K562 (cell line): ENCODE measurements around the gene MAP2K3. TPM values are rescaled to one million over a fixed set of nuclear protein-coding genes. Genes with fewer than 3 reads are reported as not detected.

Experiments used
- ATAC-seq: fragments of 200-7000 bp; cut with Tn5 transposase; 3 replicates; pipeline ENCODE4 v1.9.1; 2020; ENCODE audit warnings: moderate library complexity
- BruUV-seq: library from RNA; stranded (reverse); fragments of 400-500 nt; replicated peaks from 2 replicates; lab custom pipeline; 2021; lab: Mats Ljungman, UMichigan
- CTCF ChIA-PET: fragments of 300-600 bp; formaldehyde crosslinking; extraction: SDS; loops from one replicate; lab custom pipeline; 2021; ENCODE audit warnings: low intra/inter-chr PET ratio; lab: Yijun Ruan, JAX
- POLR2A ChIA-PET: fragments of 300-600, 350-650 bp; sonication (Branson Sonifier 250); formaldehyde crosslinking; extraction: SDS; loops from one replicate; lab custom pipeline; 2021; ENCODE audit warnings: antibody characterized with exemption, inconsistent platforms; lab: Yijun Ruan, JAX
- DNase-seq, 4 experiments: peaks; one replicate each; pipeline versions ENCODE4 v3.0.0 to v3.0.0-alpha.2; 2011 to 2018; ENCODE audit warnings: low spot score in 3 of 4, mixed read lengths in 3 of 4; ENCODE audit errors: extremely low read depth in 1 of 4
- FAIRE-seq: peaks from 2 replicates; lab custom pipeline; 2011; peaks lifted over from hg19 to GRCh38; lab: Jason Lieb, UNC
- H2AFZ ChIP-seq: 2 replicates; pipeline ENCODE4 v1.6.0; 2011; ENCODE audit warnings: low read depth, low read length, control low read depth, inconsistent platforms
- H3K27ac ChIP-seq: fragments of 200-600 bp; 3 replicates; pipeline ENCODE4 v1.8.0; 2011; ENCODE audit warnings: low read depth, mild to moderate bottlenecking, control low read depth, inconsistent platforms, low read length, moderate library complexity, mixed read lengths; ENCODE audit errors: extremely low read depth
- H3K27me3 ChIP-seq, 2 experiments: fragments of 300-600 bp in 1 of 2; 2 replicates in 1 of 2; 3 replicates in 1 of 2; pipeline versions ENCODE4 v1.6.0 to v1.8.0; 2011; ENCODE audit warnings: inconsistent platforms in 2 of 2, low read length in 2 of 2, mild to moderate bottlenecking in 1 of 2, mixed read lengths in 1 of 2, moderate library complexity in 1 of 2; ENCODE audit not compliant: control insufficient read depth in 2 of 2, insufficient read depth in 2 of 2
- H3K36me3 ChIP-seq: fragments of 300-600 bp; 3 replicates; pipeline ENCODE4 v1.8.0; 2011; ENCODE audit warnings: mild to moderate bottlenecking, low read length, inconsistent platforms; ENCODE audit not compliant: control insufficient read depth, insufficient read depth
- H3K4me1 ChIP-seq, 2 experiments: fragments of 200-600 bp in 1 of 2; replicated peaks in 1 of 2; 2 replicates in 1 of 2; 3 replicates in 1 of 2; pipeline versions ENCODE4 v1.5.1 to v1.8.0; 2011; ENCODE audit warnings: inconsistent platforms in 2 of 2, low read length in 2 of 2, mild to moderate bottlenecking in 1 of 2, mixed read lengths in 1 of 2, moderate library complexity in 1 of 2; ENCODE audit not compliant: control insufficient read depth in 2 of 2, insufficient read depth in 2 of 2
- H3K4me2 ChIP-seq: 2 replicates; pipeline ENCODE4 v1.6.1; 2011; ENCODE audit warnings: low read length, control low read depth, inconsistent platforms, mixed read lengths; ENCODE audit not compliant: insufficient read depth
- H3K4me3 ChIP-seq: fragments of 200-600 bp; sonication (generic), shearing (Covaris generic); 2 replicates; pipeline ENCODE4 v1.5.1; 2016; ENCODE audit warnings: control low read depth, inconsistent platforms
- H3K79me2 ChIP-seq: fragments of 200-600 bp; 3 replicates; pipeline ENCODE4 v1.8.0; 2011; ENCODE audit warnings: low read length, inconsistent platforms; ENCODE audit not compliant: control insufficient read depth, insufficient read depth
- H3K9ac ChIP-seq, 2 experiments: 2 replicates each; pipeline versions ENCODE4 v1.6.0 to v1.6.1; 2011; ENCODE audit warnings: low read depth in 2 of 2, low read length in 2 of 2, control low read depth in 1 of 2, inconsistent platforms in 1 of 2, mild to moderate bottlenecking in 1 of 2, mixed read lengths in 1 of 2; ENCODE audit not compliant: insufficient read depth in 1 of 2
- H3K9me1 ChIP-seq: one replicate; pipeline ENCODE4 v1.6.0; 2011; ENCODE audit warnings: inconsistent platforms, mild to moderate bottlenecking, low read length, moderate library complexity; ENCODE audit not compliant: control insufficient read depth, insufficient read depth
- H3K9me3 ChIP-seq: replicated peaks from 2 replicates; pipeline ENCODE4 v1.5.1; 2011; ENCODE audit warnings: low read depth, low read length, inconsistent platforms; ENCODE audit not compliant: control insufficient read depth, insufficient read depth
- H4K20me1 ChIP-seq: replicated peaks from 2 replicates; pipeline ENCODE4 v1.6.1; 2011; ENCODE audit warnings: low read length, inconsistent platforms, mixed read lengths; ENCODE audit not compliant: control insufficient read depth, insufficient read depth
- CREB5 ChIP-seq: fragments of 250-450 bp; sonication (Bioruptor Pico); IDR thresholded peaks from 2 replicates; pipeline ENCODE4 v1.5.0; 2020; ENCODE audit warnings: mild to moderate bottlenecking
- HLTF ChIP-seq: fragments of 450-650 bp; IDR thresholded peaks from 2 replicates; pipeline ENCODE4 v1.6.1; 2016
- KLF1 ChIP-seq: fragments of 450-650 bp; IDR thresholded peaks from 2 replicates; pipeline ENCODE4 v1.6.1; 2016; ENCODE audit warnings: missing genetic modification characterization, missing compliant biosample characterization
- MEF2D ChIP-seq: conservative IDR thresholded peaks from 2 replicates; pipeline ENCODE4 v1.6.1; 2016; ENCODE audit warnings: low read depth, missing genetic modification characterization, missing compliant biosample characterization
- RBM39 ChIP-seq: fragments of 200-400 bp; formaldehyde crosslinking; optimal IDR thresholded peaks from 2 replicates; pipeline ENCODE3; 2018; ENCODE audit warnings: low read depth, low read length
- ZNF655 ChIP-seq: fragments of 250-450 bp; sonication (Bioruptor Pico); IDR thresholded peaks from 2 replicates; pipeline ENCODE4 v1.5.0; 2021
- ZNF785 ChIP-seq: fragments of 250-450 bp; sonication (Bioruptor Pico); IDR thresholded peaks from 2 replicates; pipeline ENCODE4 v1.4.0; 2020; ENCODE audit warnings: mild to moderate bottlenecking
- WGBS: fragments of 100-300 bp; shearing (Covaris generic); methylation state at CpG from one replicate; pipeline ENCODE4 v1.1.6; 2016; ENCODE audit warnings: low coverage, mixed read lengths; ENCODE audit not compliant: insufficient coverage; ENCODE audit errors: missing lambda C conversion rate; 5-methylcytosine and 5-hydroxymethylcytosine counted together
- in situ Hi-C: fragments of 300-500 bp; cut with MboI; formaldehyde crosslinking; loops from 4 replicates; pipeline ENCODE4 v1.15.0; 2018; ENCODE audit warnings: inconsistent platforms, mixed read lengths
- intact Hi-C: fragments of 100-400 bp; cut with micrococcal nuclease; formaldehyde crosslinking; loops from 2 replicates; pipeline ENCODE4 v1.14.2; 2022
- polyA plus RNA-seq, 8 experiments: library from polyadenylated mRNA; depleted of rRNA in 4 of 8; stranded (reverse) in 5 of 8; unstranded in 3 of 8; fragments of >200 nt; fragmentation: Nextera tagmentation in 2 of 8; fragmentation: Illumina TruSeq in 1 of 8; extraction: Ambion mirVana in 2 of 8; extraction: Trizol in 1 of 8; gene quantifications; 2 replicates each; pipeline versions ENCODE4 v1.2.1 to v1.2.3, GENCODE V29; 2011 to 2014; ENCODE audit warnings: inconsistent platforms in 1 of 8, missing spikeins in 1 of 8
- total RNA-seq, 7 experiments: library from RNA; depleted of rRNA in 6 of 7; stranded (reverse); fragments of >200 nt in 6 of 7; fragmentation: Illumina TruSeq in 2 of 7; extraction: Trizol in 2 of 7; gene quantifications; 2 replicates each; pipeline versions ENCODE4 v1.2.1 to v1.2.3, GENCODE V29; 2011 to 2021; ENCODE audit warnings: low replicate concordance in 1 of 7
- TF ChIP-seq, protein P1 (sequence below): sonication (generic); formaldehyde crosslinking; IDR thresholded peaks from 2 replicates; pipeline ENCODE4 v1.8.0; 2022; ENCODE audit warnings: mild to moderate bottlenecking, missing genetic modification reagents, borderline replicate concordance
- TF ChIP-seq, protein P2 (sequence below): fragments of 200-400 bp; formaldehyde crosslinking; IDR thresholded peaks from 2 replicates; pipeline ENCODE4 v1.6.1; 2017; ENCODE audit warnings: mild to moderate bottlenecking, low read depth, low read length, moderate library complexity

MAP2K3 gene
- total and polyA plus RNA-seq, 9 of the 15 experiments (the other 6 are each of a cell fraction or from before 2014, with no cell fraction given) = 0.18 to 14.8 (median 3.5) TPM

- BruUV-seq = no TSS peak
- TF ChIP-seq ZNF655 (CRISPR knock-in tag) (no peak), CREB5 (CRISPR knock-in tag) (no peak), HLTF (no peak), RBM39 (no peak), KLF1 (no peak), ZNF785 (no peak), MEF2D (tag) (no peak)
- TF ChIP-seq, protein P1, sequence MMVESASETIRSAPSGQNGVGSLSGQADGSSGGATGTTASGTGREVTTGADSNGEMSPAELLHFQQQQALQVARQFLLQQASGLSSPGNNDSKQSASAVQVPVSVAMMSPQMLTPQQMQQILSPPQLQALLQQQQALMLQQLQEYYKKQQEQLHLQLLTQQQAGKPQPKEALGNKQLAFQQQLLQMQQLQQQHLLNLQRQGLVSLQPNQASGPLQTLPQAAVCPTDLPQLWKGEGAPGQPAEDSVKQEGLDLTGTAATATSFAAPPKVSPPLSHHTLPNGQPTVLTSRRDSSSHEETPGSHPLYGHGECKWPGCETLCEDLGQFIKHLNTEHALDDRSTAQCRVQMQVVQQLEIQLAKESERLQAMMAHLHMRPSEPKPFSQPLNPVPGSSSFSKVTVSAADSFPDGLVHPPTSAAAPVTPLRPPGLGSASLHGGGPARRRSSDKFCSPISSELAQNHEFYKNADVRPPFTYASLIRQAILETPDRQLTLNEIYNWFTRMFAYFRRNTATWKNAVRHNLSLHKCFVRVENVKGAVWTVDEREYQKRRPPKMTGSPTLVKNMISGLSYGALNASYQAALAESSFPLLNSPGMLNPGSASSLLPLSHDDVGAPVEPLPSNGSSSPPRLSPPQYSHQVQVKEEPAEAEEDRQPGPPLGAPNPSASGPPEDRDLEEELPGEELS = no peak
- TF ChIP-seq, protein P2, sequence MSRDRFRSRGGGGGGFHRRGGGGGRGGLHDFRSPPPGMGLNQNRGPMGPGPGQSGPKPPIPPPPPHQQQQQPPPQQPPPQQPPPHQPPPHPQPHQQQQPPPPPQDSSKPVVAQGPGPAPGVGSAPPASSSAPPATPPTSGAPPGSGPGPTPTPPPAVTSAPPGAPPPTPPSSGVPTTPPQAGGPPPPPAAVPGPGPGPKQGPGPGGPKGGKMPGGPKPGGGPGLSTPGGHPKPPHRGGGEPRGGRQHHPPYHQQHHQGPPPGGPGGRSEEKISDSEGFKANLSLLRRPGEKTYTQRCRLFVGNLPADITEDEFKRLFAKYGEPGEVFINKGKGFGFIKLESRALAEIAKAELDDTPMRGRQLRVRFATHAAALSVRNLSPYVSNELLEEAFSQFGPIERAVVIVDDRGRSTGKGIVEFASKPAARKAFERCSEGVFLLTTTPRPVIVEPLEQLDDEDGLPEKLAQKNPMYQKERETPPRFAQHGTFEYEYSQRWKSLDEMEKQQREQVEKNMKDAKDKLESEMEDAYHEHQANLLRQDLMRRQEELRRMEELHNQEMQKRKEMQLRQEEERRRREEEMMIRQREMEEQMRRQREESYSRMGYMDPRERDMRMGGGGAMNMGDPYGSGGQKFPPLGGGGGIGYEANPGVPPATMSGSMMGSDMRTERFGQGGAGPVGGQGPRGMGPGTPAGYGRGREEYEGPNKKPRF = no peak
- H3K9me1 ChIP-seq = peaks cover 3% of the 10 kb centered on the region
- no peak for FAIRE-seq
- no peaks in the 10 kb centered on the region for H3K79me2 ChIP-seq
- intact Hi-C loops = no loop called here
- in situ Hi-C loops = no loop called here
- POLR2A ChIA-PET = no interaction called here
- ATAC-seq = no peak
- no peak overlapping the region for H3K27ac ChIP-seq
- no peak overlapping the region for H3K4me2 ChIP-seq
- peak in 1 of 4 experiments; percentile 6 for DNase-seq
- 35% methylated on average over 9 of the region's 9 CpGs for WGBS
- no peaks in the 10 kb centered on the region for H3K9me3 ChIP-seq
- H3K9ac ChIP-seq = no peak overlapping the region
- CTCF ChIA-PET = interaction anchor here (0.6 kb wide), 1 partner anchor 904 kb away, joined by 3 read pairs; no protein-coding TSS in a partner anchor
- no peak overlapping the region for H3K4me3 ChIP-seq
- no peaks in the 10 kb centered on the region for H3K27me3 ChIP-seq
- H3K36me3 ChIP-seq = peaks cover 13% of the 10 kb centered on the region; the same call in 2 of the 3 replicates
- no peaks in the 10 kb centered on the region for H4K20me1 ChIP-seq
- H2AFZ ChIP-seq = no peak overlapping the region
- H3K4me1 ChIP-seq = no peaks in the 10 kb centered on the region; a peak in 1 of 5 replicates
Measured at GRCh38 chr17:21304091-21304490, 19.6 kb downstream of the MAP2K3 start.
